CD1c-positive myeloid dendritic cell (primary cell): Measurements from ENCODE around the gene SAMD4A.
"Not testable (repeated sequence)": the region's sequence is repeated elsewhere in the genome, so short reads cannot be mapped to it uniquely, and the experiment has no call there.

ENCODE experiments used
- DNase-seq: peaks from one replicate; pipeline ENCODE4 v3.0.0-alpha.2; 2016; ENCODE audit errors: extremely low spot score

The SAMD4A gene

GRCh38 chr14:54591866-54592265, 24.9 kb downstream of the SAMD4A start:
- DNase-seq = no peak

DNA sequence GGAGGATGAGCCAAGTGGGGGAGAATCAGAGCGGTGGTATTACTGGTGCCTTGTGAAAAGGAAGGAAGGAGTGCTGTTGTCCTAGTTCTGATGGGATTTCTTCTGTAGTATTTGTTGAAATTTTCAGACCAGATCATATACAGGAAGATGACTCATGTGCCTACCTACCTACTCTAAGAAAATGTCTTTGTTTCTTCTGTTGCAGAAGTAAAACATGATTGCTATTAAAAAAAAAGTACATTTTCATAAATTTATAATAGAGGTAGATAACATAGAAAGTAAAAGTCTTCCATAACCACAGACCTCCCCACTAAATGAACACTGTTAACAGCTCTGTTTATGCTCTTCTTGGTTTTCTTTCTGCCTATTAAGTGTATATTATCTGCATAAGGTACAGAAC, 26.9 kb downstream of the SAMD4A start:
- no peak for DNase-seq

DNA sequence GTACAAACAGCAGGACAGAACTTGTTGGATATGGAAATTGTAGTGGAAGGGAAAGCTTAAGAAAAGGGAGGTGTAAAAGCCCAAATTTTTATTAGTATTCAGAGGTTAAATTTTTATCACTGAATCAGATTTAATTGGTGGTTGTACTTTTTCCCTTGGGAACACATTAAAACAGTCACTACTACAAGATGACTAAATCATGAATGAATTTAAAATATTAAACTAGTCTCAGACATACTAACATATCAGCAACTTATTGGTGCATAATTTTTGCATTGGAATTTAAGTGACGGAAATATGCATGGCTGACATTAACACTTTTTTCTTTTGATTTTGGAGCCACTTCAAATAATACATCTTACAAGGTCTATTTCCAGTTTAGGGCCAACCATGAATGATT, 27.6 kb downstream of the SAMD4A start:
- no peak for DNase-seq

- no peak for DNase-seq
Observed at GRCh38 chr14:54597795-54598443, 31.0 kb downstream of the SAMD4A start.

DNA sequence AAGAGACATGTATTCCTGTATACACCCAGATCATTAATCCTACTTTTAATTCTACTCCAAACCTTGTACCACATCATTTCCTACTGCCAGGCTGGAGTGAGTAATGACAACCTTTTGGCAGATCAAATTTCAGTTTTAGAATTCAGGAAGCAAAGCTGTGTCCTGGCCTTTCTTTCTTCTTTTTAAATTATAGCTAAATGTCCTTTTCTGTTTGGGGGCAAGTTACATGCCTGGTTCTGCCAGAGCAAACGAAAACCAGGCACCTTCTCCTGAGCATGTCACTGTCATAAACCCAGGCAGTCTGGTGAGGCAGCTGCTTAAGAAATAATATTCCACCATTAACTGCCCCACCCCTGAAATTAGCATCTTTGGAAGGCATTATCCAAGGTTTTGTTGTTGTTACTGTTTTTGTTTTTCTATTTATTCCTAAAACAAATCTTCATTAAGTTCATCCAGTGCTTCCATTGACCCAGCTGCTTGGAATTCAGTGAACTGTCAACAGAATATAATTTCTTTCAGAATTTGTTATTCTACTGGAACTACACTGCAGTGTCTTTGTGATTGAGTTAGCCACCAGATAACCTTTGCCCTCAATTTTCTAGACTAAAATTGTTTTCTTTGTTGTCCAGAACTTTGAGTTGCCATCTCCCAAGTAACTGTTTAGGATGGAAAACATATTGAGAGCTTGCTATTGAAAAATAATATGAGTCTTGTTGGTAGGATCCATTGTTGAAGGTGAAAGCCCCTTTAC, 33.2 kb downstream of the SAMD4A start:
- no peak for DNase-seq

GRCh38 chr14:54600717-54601109, 33.8 kb downstream of the SAMD4A start:
- no peak for DNase-seq

DNA sequence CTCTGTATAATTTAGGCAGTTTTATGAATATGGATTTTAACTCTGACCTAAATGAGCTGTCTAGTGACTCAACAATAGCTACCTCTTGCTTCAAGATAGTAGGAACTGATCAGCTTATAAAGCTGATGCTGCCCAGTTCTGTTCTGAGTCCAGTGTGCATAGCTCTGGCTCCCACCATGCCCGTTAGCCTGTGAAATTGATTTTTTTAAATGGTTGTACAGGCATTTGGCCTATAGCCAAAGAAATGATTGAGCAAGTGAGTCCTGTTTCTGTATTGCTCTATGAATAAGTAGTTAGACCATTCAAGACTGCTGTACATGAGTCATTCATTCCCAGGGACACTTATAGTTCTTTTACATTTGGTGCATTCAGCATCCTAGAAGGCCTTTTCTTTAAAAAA, 36.4 kb downstream of the SAMD4A start:
- DNase-seq = no peak

DNA sequence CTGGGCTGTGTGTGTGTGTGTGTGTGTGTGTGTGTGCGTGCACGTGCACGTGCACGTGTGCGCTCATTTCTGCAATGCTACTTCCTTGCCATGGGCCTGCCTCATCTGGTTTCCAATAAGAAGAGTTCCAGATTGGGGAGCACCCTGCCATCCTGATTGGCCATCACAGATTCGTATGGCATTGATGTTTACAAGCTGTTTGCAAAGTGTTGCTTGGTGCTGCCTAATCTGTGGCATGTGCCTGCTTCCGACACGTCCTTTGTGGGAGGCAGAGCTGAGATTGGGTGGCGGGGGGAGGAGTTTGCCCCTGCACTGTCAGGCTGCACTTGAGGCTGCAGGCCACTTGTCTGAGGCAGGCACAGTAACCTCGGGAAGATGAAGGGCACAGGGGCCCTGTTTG, 39.2 kb downstream of the SAMD4A start:
- DNase-seq = no peak

DNA sequence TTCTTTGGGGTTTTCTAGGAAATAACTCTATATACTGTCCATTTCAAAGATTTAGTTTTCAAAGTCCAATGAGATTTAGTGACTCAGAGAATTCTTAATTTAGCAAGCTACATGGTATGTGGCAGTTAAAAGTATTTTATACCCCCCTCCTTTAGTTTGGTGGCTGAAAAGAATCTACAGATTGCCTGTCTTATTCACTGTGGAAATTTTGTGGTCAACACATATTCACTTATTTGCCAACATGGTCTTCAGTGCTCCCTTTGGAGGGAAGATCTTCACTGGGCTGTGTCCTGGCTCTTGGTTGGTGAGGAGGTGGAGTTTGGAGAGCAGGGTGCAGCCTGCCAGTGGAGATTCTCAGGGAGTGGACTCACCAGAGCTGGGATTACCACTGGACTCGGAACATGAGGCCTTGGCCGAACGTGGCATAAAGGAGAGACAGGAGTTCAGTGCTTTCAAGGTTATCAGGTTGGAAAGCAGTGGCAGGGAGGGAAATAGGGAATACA, 39.8 kb downstream of the SAMD4A start:
- DNase-seq = no peak

DNA sequence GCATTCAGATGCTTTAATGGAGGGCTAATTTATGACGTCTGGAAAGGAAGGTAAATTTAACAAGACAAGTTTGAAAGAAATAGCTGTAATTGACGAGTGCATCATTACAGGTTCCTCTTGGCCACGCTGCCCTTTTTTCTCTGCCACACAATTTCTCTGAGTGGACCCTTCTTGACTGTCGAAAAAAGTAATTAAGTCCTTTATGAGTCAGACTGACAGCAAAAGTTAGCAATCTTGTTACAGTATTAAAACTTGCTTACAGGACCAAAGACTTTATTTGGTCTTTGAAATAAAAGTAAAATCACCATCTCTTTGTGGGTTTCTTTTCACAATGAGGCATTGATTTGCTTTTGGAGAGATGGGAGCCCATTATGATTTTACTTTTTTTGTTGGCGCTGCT, 42.6 kb downstream of the SAMD4A start:
- DNase-seq = no peak

DNA sequence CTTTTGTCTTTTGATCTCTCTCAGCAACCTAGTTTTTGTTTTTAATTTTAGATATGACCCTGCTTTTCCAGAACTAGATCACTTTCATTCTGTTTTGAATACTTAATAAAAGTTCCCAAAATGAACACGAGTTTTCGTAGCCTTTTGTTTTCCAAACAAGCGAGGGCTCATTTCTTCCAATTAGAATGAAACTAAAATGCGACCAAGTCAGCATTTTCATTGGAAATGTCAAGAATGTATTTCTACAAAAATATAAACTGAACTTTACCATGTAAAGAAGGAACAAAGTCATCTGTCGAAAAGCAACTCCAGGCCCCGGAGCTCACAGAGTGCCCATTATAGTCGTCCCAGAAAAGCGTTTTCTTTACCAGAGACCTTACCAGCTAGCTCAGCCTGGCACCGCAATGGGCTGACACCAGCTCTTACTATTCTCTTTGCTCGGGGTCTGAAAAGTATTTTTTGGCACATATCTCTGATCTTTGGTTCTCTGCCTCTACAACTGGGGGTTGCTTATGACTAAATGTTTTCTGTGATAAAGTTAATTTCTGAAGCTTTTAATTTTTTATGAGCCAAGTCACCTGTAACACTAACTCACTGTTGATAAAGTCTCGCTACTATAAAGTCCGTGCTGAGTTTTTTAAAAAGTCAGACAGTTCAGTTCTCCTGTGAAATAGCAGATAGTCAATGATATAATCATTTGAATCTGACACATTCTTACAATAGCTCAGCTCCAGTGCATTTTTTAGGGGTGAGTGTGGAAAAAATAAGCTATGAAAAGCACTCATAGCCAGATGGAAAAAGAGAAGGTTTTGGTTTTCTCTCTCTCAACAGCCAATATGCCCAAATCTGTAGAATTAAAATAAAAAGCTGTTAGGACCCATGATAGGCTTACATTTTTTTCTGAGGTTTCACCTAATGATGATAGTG, 43.4 kb downstream of the SAMD4A start:
- no peak for DNase-seq

DNA sequence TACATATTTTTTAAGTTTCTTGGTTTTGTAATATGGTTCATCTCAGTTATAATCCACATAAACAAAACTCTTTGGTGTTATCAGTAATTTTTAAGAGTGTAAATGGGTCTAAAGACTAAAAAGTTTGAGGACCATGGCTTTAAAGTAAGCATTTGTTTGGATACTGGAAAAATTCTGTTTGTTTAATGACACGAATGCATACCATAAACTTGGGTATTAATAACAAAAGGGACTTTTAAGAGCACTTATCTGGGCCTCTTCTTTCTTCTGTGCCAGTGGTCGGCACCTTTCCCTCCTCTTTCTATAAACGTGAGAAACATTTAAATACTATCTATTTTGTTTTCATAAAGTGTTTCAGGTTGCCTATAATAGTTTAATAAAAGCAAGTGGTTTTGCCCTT, 47.4 kb downstream of the SAMD4A start:
- DNase-seq = no peak

GRCh38 chr14:54617467-54617866, 50.5 kb downstream of the SAMD4A start:
- no peak for DNase-seq

DNA sequence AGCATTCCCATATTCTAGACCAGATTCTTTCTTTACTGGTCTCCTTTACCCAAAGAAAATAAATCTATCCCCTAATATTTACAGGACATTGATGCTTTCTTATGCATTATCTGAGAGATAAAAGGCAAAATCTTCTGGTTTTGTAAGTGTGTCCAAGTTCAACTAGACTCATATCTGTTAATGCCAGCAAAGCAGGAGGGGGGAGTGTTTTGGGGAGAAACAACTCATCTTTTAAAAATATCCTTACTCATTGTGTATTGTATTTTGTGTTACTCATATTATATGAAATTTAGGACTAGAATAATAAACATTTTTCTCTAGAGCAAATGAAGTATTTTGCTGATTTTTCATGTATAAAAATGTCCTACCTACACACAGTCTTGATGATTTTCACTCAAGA, 54.8 kb downstream of the SAMD4A start:
- no peak for DNase-seq

GRCh38 chr14:54622192-54622958, 55.4 kb downstream of the SAMD4A start:
- DNase-seq = no peak

- DNase-seq = no peak
Observed at GRCh38 chr14:54623279-54624004, 56.5 kb downstream of the SAMD4A start.

- DNase-seq = not testable (repeated sequence)
Observed at GRCh38 chr14:54624005-54624358, 57.1 kb downstream of the SAMD4A start.

- DNase-seq = no peak
Observed at GRCh38 chr14:54625112-54625511, 58.2 kb downstream of the SAMD4A start.

- no peak for DNase-seq
Observed at GRCh38 chr14:54627219-54627539, 60.3 kb downstream of the SAMD4A start.

DNA sequence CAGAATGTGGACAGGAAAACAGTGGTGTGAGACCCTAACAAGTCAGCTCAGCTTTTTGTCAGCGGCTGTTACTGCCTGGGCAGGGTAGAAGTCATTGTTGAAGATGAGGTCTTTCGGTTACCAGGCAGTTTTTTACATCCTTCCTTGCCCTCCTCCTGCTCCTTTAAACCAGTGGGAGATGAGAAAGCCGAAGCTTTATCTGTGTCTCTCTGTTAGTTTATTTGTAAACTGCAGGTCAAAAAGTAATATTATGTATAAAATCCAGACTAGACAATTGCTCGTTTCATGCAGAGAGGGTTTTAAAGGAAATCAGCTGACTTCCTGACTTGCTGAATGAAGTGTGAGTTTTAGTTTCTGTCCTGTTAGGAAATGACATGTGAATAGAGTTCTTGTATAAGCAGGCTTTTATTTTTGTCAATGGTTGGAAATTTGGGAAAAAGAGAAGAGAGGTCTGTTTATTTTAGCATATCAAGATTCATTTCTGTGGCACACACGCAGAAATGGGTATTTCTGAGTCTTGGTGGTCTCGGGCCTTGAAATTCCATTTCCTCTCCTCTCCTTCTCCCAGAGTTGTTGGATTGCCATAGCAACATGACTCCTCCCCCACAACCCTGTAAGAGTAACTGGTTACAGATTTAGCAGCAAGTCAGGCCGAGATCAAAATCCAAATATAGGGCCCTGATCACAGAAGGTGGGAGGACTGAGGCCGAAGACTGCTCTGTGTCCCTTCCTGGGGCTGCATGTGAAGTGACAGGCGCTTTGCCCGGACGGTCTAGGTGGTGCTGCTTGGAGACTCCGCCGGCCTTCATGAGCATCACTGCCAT, 60.8 kb downstream of the SAMD4A start:
- peak; percentile 41 for DNase-seq
